Measurements from ENCODE around the gene DNAJC16.
"Not testable (repeated sequence)": the region's sequence is repeated elsewhere in the genome, so short reads cannot be mapped to it uniquely, and the experiment has no call there.

DNAJC16 gene

DNA sequence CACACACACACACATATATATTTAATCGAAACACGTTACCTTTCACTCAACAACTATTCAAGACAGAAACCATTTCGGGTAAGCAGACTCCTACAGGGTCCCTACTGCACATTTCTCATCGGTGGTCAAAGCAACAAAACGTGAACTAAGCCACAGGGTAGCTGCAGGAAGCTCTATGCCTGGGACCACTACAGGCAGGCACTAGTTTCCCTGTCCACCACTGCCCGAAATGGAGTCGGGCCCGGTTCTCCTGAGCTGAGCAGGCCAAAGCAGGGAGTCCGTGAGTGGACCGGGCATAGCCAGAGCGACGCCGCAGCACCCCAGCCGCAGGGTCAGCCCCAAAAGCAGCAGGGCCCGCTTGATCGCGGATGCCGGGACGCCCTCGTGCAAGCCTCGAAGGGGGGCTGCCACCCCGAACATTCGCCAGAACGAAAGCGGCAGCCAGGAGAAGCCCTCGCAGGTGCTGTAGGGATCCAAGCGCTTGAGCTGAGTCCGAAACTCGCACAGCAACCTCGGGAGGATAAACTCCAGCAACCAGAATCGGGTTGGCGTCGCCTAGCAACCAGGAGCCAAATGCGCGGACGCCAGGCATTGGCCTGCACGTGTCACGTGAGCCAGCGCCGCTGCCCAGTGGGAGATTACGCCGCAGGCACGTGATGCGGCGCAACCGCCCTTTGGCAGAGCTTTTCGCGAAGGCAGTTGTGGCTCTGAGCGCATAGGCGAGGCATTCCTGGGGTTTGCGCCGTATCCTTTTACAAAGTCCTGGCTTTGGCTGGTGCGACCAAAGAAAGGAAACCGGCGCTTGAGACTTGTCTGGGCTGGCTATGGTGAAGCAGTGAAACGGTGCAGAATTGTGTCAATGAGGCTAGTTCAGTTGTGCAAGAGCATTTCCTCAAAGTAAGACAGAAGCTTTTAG, 76.7 kb downstream of the DNAJC16 start:
- Histone ChIP-seq H3K4me3 (ENCODE audit: control insufficient read depth in 1 of 7, extremely low read depth in 1 of 7, insufficient read depth in 4 of 7, low read depth in 2 of 7, low read length in 6 of 7) (peak overlapping the region; percentile 29 to 92 (median 72)), H3K36me3 (ENCODE audit: control insufficient read depth in 4 of 4, insufficient read depth in 4 of 4, low read length in 3 of 4) (no peaks in the 10 kb centered on the region), H3K9me3 (ENCODE audit: control extremely low read depth in 1 of 5, control insufficient read depth in 4 of 5, insufficient read depth in 2 of 5, low read depth in 1 of 5, low read length in 4 of 5) (no peaks in the 10 kb centered on the region), H3K27me3 (replicated peaks in 2 of 5; ENCODE audit: control insufficient read depth in 4 of 5, insufficient read depth in 5 of 5, low read length in 4 of 5) (peaks cover 0 to 2% (median 0%) of the 10 kb centered on the region in 5 experiments), H3K4me1 (ENCODE audit: control extremely low read depth in 1 of 4, control insufficient read depth in 4 of 4, insufficient read depth in 4 of 4, low read length in 3 of 4) (peaks cover 0 to 11% (median 7%) of the 10 kb centered on the region in 4 experiments), H3K27ac (ENCODE audit: insufficient read depth in 1 of 2, low read depth in 1 of 2, low read length in 2 of 2, poor library complexity in 1 of 2, severe bottlenecking in 2 of 2) (peak overlapping the region in 1 of 2 experiments; percentile 77)
- POLR2A ChIA-PET = interaction anchor here (1.2 to 2.0 kb wide), 2 partner anchors 14 to 19 kb away, joined by 4 to 6 read pairs; partner anchors contain the start of gene DDI2
- peak; percentile 94 to 97 (median 96) for DNase-seq
- CTCF ChIA-PET = interaction anchor here (0.9 to 2.8 kb wide), 5 partner anchors 8 to 138 kb away, joined by 3 to 13 read pairs (median 5); partner anchors contain the start of gene TMEM82
- 1% methylated on average over 55 of the region's 56 CpGs for WGBS (ENCODE audit: insufficient coverage)

- peak overlapping the region in 6 of 7 experiments; percentile 6 to 92 (median 76) for H3K4me3 ChIP-seq (ENCODE audit: control insufficient read depth in 1 of 7, extremely low read depth in 1 of 7, insufficient read depth in 4 of 7, low read depth in 2 of 7, low read length in 6 of 7)
- H3K4me1 ChIP-seq (ENCODE audit: control extremely low read depth in 1 of 4, control insufficient read depth in 4 of 4, insufficient read depth in 4 of 4, low read length in 3 of 4) = peaks cover 0 to 11% (median 7%) of the 10 kb centered on the region in 4 experiments
- ChIA-PET CTCF (interaction anchor here (1.0 to 2.8 kb wide), 4 partner anchors 9 to 137 kb away, joined by 3 to 13 read pairs (median 6); partner anchors contain the start of gene TMEM82), POLR2A (interaction anchor here (1.2 to 2.0 kb wide), 2 partner anchors 13 to 18 kb away, joined by 4 to 6 read pairs; partner anchors contain the start of gene DDI2)
- not testable (repeated sequence) for H3K27me3 ChIP-seq (replicated peaks in 2 of 5; ENCODE audit: control insufficient read depth in 4 of 5, insufficient read depth in 5 of 5, low read length in 4 of 5); H3K9me3 ChIP-seq (ENCODE audit: control extremely low read depth in 1 of 5, control insufficient read depth in 4 of 5, insufficient read depth in 2 of 5, low read depth in 1 of 5, low read length in 4 of 5); H3K36me3 ChIP-seq (ENCODE audit: control insufficient read depth in 4 of 4, insufficient read depth in 4 of 4, low read length in 3 of 4); DNase-seq
- 66% methylated on average over 13 of the region's 13 CpGs for WGBS (ENCODE audit: insufficient coverage)
- peak overlapping the region in 1 of 2 experiments; percentile 77 for H3K27ac ChIP-seq (ENCODE audit: insufficient read depth in 1 of 2, low read depth in 1 of 2, low read length in 2 of 2, poor library complexity in 1 of 2, severe bottlenecking in 2 of 2)
Measured at GRCh38 chr1:15603966-15604282, 77.3 kb downstream of the DNAJC16 start.

GRCh38 chr1:15604400-15604799, 77.8 kb downstream of the DNAJC16 start:
- 97% methylated on average over 21 of the region's 21 CpGs for WGBS (ENCODE audit: insufficient coverage)
- not testable (repeated sequence) for DNase-seq

DNA sequence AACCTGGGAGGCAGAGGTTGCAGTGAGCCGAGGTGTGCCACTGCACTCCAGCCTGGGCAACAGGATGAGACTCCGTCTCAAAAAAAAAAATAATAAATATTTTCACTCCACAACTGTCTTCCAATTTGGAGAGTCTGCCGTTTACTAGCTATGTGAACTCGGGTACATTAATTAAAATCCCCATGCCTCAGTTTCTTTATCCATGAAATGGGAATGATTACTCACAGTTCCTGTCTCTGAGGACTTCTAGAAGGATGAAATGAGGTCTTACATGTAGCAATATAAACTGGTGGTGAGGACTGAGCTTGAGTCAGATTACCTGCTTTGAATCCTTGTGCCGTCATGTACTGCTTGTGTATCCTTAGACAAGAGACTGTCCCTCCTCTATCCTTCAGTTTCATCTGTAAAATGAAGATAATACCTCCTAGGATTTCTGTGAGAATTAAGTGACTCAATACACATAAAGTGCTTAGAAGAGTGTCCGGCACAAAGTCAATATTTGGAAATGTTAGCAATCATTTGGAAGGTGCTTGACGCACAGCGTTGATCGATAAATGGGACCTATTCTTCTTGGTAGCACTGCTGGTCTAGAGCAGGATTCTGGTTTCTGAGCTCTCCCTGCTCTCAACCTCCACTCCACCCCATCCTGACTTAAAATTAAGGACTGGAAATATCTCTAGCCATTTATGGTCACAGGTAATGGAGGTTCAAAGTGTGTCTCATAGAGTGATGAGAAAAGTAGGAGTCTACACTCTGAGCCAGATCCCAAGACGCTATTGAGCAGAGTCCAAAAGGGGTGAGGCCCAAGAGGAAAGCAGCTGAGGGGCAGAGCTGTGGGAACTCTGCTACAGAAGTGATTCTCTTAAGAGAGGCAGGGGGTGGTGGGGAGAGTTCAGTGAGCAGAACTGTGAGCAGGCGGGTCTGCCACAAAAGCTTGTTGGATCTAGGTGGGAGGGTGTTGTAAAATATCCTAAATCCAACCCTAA, 79.0 kb downstream of the DNAJC16 start:
- 95% methylated on average over 10 of the region's 11 CpGs for WGBS (ENCODE audit: insufficient coverage)
- H3K4me1 ChIP-seq (ENCODE audit: control extremely low read depth in 1 of 4, control insufficient read depth in 4 of 4, insufficient read depth in 4 of 4, low read length in 3 of 4) = peaks cover 0 to 11% (median 7%) of the 10 kb centered on the region in 4 experiments
- no peak for DNase-seq
- H3K27ac ChIP-seq (ENCODE audit: insufficient read depth in 1 of 2, low read depth in 1 of 2, low read length in 2 of 2, poor library complexity in 1 of 2, severe bottlenecking in 2 of 2) = no peak overlapping the region
- H3K36me3 ChIP-seq (ENCODE audit: control insufficient read depth in 4 of 4, insufficient read depth in 4 of 4, low read length in 3 of 4) = no peaks in the 10 kb centered on the region
- H3K9me3 ChIP-seq (ENCODE audit: control extremely low read depth in 1 of 5, control insufficient read depth in 4 of 5, insufficient read depth in 2 of 5, low read depth in 1 of 5, low read length in 4 of 5) = no peaks in the 10 kb centered on the region
- H3K4me3 ChIP-seq (ENCODE audit: control insufficient read depth in 1 of 7, extremely low read depth in 1 of 7, insufficient read depth in 4 of 7, low read depth in 2 of 7, low read length in 6 of 7) = no peak overlapping the region
- ChIA-PET CTCF (interaction anchor here (1.3 to 2.8 kb wide), 2 partner anchors 10 to 11 kb away, joined by 3 to 13 read pairs; no protein-coding TSS in a partner anchor), POLR2A (interaction anchor here (2.0 kb wide), 1 partner anchor 12 kb away, joined by 6 read pairs; the partner anchor contains the start of gene DDI2)
- H3K27me3 ChIP-seq (replicated peaks in 2 of 5; ENCODE audit: control insufficient read depth in 4 of 5, insufficient read depth in 5 of 5, low read length in 4 of 5) = peaks cover 0 to 2% (median 0%) of the 10 kb centered on the region in 5 experiments

More at GRCh38 chr1:15604400-15604799, 77.8 kb downstream of the DNAJC16 start:
- not testable (repeated sequence) for H3K9me3 ChIP-seq (ENCODE audit: control extremely low read depth in 1 of 5, control insufficient read depth in 4 of 5, insufficient read depth in 2 of 5, low read depth in 1 of 5, low read length in 4 of 5); H3K4me3 ChIP-seq (ENCODE audit: control insufficient read depth in 1 of 7, extremely low read depth in 1 of 7, insufficient read depth in 4 of 7, low read depth in 2 of 7, low read length in 6 of 7); H3K27me3 ChIP-seq (replicated peaks in 2 of 5; ENCODE audit: control insufficient read depth in 4 of 5, insufficient read depth in 5 of 5, low read length in 4 of 5); H3K27ac ChIP-seq (ENCODE audit: insufficient read depth in 1 of 2, low read depth in 1 of 2, low read length in 2 of 2, poor library complexity in 1 of 2, severe bottlenecking in 2 of 2); H3K36me3 ChIP-seq (ENCODE audit: control insufficient read depth in 4 of 4, insufficient read depth in 4 of 4, low read length in 3 of 4)
- peaks cover 0 to 11% (median 7%) of the 10 kb centered on the region in 4 experiments for H3K4me1 ChIP-seq (ENCODE audit: control extremely low read depth in 1 of 4, control insufficient read depth in 4 of 4, insufficient read depth in 4 of 4, low read length in 3 of 4)
- ChIA-PET CTCF (interaction anchor here (2.8 kb wide), 1 partner anchor 9 kb away, joined by 13 read pairs; no protein-coding TSS in a partner anchor), POLR2A (interaction anchor here (1.2 to 2.0 kb wide), 2 partner anchors 13 to 18 kb away, joined by 4 to 6 read pairs; partner anchors contain the start of gene DDI2)

GRCh38 chr1:15609631-15610030, 83.0 kb downstream of the DNAJC16 start:
- CTCF ChIA-PET = interaction anchor here (1.0 kb wide), 1 partner anchor 113 kb away, joined by 3 read pairs; no protein-coding TSS in a partner anchor
- WGBS (ENCODE audit: insufficient coverage) = 100% methylated on average over 3 of the region's 7 CpGs

DNA sequence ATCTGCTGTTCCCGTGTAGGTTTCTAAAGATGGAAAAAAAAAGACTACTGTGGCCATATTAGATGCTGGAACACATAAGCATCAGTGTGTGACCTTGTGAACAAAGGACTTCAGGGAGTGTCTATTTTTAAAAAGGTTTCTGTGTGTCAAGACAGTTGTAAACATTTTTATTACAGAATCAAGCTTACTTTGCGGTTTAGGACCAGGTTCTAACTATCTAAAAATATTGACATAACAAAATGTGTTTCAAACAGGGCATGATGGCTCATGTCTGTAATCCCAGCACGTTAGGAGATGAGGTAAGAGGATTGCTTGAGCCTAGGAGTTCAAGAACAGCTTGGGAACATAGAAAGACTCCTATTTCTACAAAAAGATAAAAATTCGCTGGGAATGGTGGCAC, 83.5 kb downstream of the DNAJC16 start:
- Histone ChIP-seq H3K4me1 (ENCODE audit: control extremely low read depth in 1 of 4, control insufficient read depth in 4 of 4, insufficient read depth in 4 of 4, low read length in 3 of 4) (no peaks in the 10 kb centered on the region), H3K27ac (ENCODE audit: insufficient read depth in 1 of 2, low read depth in 1 of 2, low read length in 2 of 2, poor library complexity in 1 of 2, severe bottlenecking in 2 of 2) (no peak overlapping the region), H3K36me3 (ENCODE audit: control insufficient read depth in 4 of 4, insufficient read depth in 4 of 4, low read length in 3 of 4) (no peaks in the 10 kb centered on the region), H3K9me3 (ENCODE audit: control extremely low read depth in 1 of 5, control insufficient read depth in 4 of 5, insufficient read depth in 2 of 5, low read depth in 1 of 5, low read length in 4 of 5) (no peaks in the 10 kb centered on the region), H3K4me3 (ENCODE audit: control insufficient read depth in 1 of 7, extremely low read depth in 1 of 7, insufficient read depth in 4 of 7, low read depth in 2 of 7, low read length in 6 of 7) (no peak overlapping the region), H3K27me3 (replicated peaks in 2 of 5; ENCODE audit: control insufficient read depth in 4 of 5, insufficient read depth in 5 of 5, low read length in 4 of 5) (peaks cover 0 to 2% (median 0%) of the 10 kb centered on the region in 5 experiments)
- 94% methylated on average over 2 of the region's 4 CpGs for WGBS (ENCODE audit: insufficient coverage)
- DNase-seq = no peak
- ChIA-PET POLR2A (no interaction called here), CTCF (interaction anchor here (1.0 kb wide), 1 partner anchor 113 kb away, joined by 3 read pairs; no protein-coding TSS in a partner anchor)

More at GRCh38 chr1:15609631-15610030, 83.0 kb downstream of the DNAJC16 start:
- DNase-seq = no peak
- no peaks in the 10 kb centered on the region for H3K36me3 ChIP-seq (ENCODE audit: control insufficient read depth in 4 of 4, insufficient read depth in 4 of 4, low read length in 3 of 4)
- H3K27ac ChIP-seq (ENCODE audit: insufficient read depth in 1 of 2, low read depth in 1 of 2, low read length in 2 of 2, poor library complexity in 1 of 2, severe bottlenecking in 2 of 2) = no peak overlapping the region
- no peaks in the 10 kb centered on the region for H3K4me1 ChIP-seq (ENCODE audit: control extremely low read depth in 1 of 4, control insufficient read depth in 4 of 4, insufficient read depth in 4 of 4, low read length in 3 of 4)
- H3K9me3 ChIP-seq (ENCODE audit: control extremely low read depth in 1 of 5, control insufficient read depth in 4 of 5, insufficient read depth in 2 of 5, low read depth in 1 of 5, low read length in 4 of 5) = no peaks in the 10 kb centered on the region
- peaks cover 0 to 2% (median 0%) of the 10 kb centered on the region in 5 experiments for H3K27me3 ChIP-seq (replicated peaks in 2 of 5; ENCODE audit: control insufficient read depth in 4 of 5, insufficient read depth in 5 of 5, low read length in 4 of 5)
- no peak overlapping the region for H3K4me3 ChIP-seq (ENCODE audit: control insufficient read depth in 1 of 7, extremely low read depth in 1 of 7, insufficient read depth in 4 of 7, low read depth in 2 of 7, low read length in 6 of 7)
- POLR2A ChIA-PET = no interaction called here
